Measurements from ENCODE around the gene CLASP1. TPM values are rescaled to one million over a fixed set of nuclear protein-coding genes. Genes with fewer than 3 reads are reported as not detected.
"Not testable (repeated sequence)": the region's sequence is repeated elsewhere in the genome, so short reads cannot be mapped to it uniquely, and the experiment has no call there.

The CLASP1 gene
- total and polyA plus RNA-seq, 5 donors: 19.1 to 62.4 (median 60.7) TPM

DNA sequence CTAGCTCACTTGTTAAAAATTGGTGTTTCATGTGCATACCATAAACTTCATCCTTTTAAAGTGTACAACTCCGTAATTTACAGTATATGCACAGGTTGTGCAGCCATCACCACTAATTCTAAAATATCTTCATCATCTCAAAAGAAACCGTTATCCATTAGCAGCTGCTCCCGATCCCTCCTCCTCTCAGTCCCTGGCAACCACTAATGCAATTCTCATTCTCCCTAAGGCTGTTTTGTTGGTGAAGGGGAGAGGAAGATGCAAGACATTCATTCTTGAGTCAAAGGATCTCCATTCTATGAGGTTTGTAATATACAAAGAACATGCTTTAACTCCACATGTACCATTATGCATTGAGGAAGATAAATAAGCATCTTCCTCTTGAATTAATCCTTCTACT, 70.0 kb downstream of the CLASP1 start:
- H3K27ac ChIP-seq (ENCODE audit: low read length): no peak overlapping the region
- intact Hi-C loops (cut with DNase I): no loop called here

GRCh38 chr2:121577381-121577780, 71.9 kb downstream of the CLASP1 start:
- WGBS: 86% methylated on average over 1 of the region's 1 CpG
- Histone ChIP-seq H3K4me1 (ENCODE audit: control insufficient read depth, insufficient read depth, low read length) (no peaks in the 10 kb centered on the region), H3K9me3 (ENCODE audit: control insufficient read depth, low read length) (no peaks in the 10 kb centered on the region), H3K27ac (ENCODE audit: low read length) (no peak overlapping the region), H3K27me3 (ENCODE audit: control insufficient read depth, insufficient read depth) (no peaks in the 10 kb centered on the region), H3K4me3 (ENCODE audit: low read length) (no peak overlapping the region)
- ATAC-seq (no peak), DNase-seq (no peak)
- intact Hi-C loops (cut with DNase I): no loop called here

More for the DNA sequence above, 70.0 kb downstream of the CLASP1 start:
- no peak overlapping the region for H3K4me3 ChIP-seq (ENCODE audit: low read length)
- ATAC-seq: no peak
- DNase-seq: no peak
- 68% methylated on average over 3 of the region's 3 CpGs for WGBS
- H3K9me3 ChIP-seq (ENCODE audit: control insufficient read depth, low read length): no peaks in the 10 kb centered on the region
- peaks cover 2% of the 10 kb centered on the region for H3K4me1 ChIP-seq (ENCODE audit: control insufficient read depth, insufficient read depth, low read length)
- H3K27me3 ChIP-seq (ENCODE audit: control insufficient read depth, insufficient read depth): no peaks in the 10 kb centered on the region

GRCh38 chr2:121576263-121576662, 73.0 kb downstream of the CLASP1 start:
- no peaks in the 10 kb centered on the region for H3K4me1 ChIP-seq (ENCODE audit: control insufficient read depth, insufficient read depth, low read length)
- intact Hi-C loops (cut with DNase I): no loop called here
- no peak overlapping the region for H3K4me3 ChIP-seq (ENCODE audit: low read length)
- ATAC-seq (no peak), DNase-seq (no peak)
- no peak overlapping the region for H3K27ac ChIP-seq (ENCODE audit: low read length)
- no peaks in the 10 kb centered on the region for H3K9me3 ChIP-seq (ENCODE audit: control insufficient read depth, low read length)
- H3K27me3 ChIP-seq (ENCODE audit: control insufficient read depth, insufficient read depth): no peaks in the 10 kb centered on the region
- 60% methylated on average over 1 of the region's 1 CpG for WGBS

DNA sequence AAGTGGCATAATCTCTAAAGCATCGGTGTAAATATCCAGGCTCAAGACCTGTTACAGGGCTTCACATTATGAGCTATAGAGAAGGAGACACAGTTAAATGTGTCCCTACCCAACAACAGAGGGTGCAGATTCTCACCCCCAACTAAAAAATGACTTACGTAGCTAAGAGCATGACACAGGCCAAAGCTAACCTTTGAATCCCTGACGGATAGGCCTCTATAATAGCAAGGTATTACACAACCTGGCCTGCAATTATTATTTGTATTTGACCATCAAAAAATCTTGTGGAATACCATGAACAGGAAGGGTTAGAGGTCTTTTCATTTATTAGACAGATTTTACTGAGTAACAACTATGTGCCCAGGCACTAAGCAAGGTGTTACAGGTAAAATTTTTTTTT, 73.5 kb downstream of the CLASP1 start:
- no peak for ATAC-seq

GRCh38 chr2:121570667-121571055, 78.6 kb downstream of the CLASP1 start:
- Histone ChIP-seq H3K27me3 (ENCODE audit: control insufficient read depth, insufficient read depth) (no peaks in the 10 kb centered on the region), H3K9me3 (ENCODE audit: control insufficient read depth, low read length) (no peaks in the 10 kb centered on the region), H3K27ac (ENCODE audit: low read length) (no peak overlapping the region), H3K4me1 (ENCODE audit: control insufficient read depth, insufficient read depth, low read length) (peaks cover 2% of the 10 kb centered on the region), H3K4me3 (ENCODE audit: low read length) (no peak overlapping the region)
- ATAC-seq (peak in 1 of 2 donors; percentile 46), DNase-seq (no peak)
- 36% methylated on average over 2 of the region's 2 CpGs for WGBS
- intact Hi-C loops (cut with DNase I): no loop called here

More for the DNA sequence above, 73.5 kb downstream of the CLASP1 start:
- Histone ChIP-seq H3K4me3 (ENCODE audit: low read length) (no peak overlapping the region), H3K9me3 (ENCODE audit: control insufficient read depth, low read length) (no peaks in the 10 kb centered on the region), H3K27me3 (ENCODE audit: control insufficient read depth, insufficient read depth) (no peaks in the 10 kb centered on the region), H3K4me1 (ENCODE audit: control insufficient read depth, insufficient read depth, low read length) (no peaks in the 10 kb centered on the region), H3K27ac (ENCODE audit: low read length) (no peak overlapping the region)
- 93% methylated on average over 3 of the region's 3 CpGs for WGBS
- intact Hi-C loops (cut with DNase I): no loop called here
- DNase-seq: no peak

DNA sequence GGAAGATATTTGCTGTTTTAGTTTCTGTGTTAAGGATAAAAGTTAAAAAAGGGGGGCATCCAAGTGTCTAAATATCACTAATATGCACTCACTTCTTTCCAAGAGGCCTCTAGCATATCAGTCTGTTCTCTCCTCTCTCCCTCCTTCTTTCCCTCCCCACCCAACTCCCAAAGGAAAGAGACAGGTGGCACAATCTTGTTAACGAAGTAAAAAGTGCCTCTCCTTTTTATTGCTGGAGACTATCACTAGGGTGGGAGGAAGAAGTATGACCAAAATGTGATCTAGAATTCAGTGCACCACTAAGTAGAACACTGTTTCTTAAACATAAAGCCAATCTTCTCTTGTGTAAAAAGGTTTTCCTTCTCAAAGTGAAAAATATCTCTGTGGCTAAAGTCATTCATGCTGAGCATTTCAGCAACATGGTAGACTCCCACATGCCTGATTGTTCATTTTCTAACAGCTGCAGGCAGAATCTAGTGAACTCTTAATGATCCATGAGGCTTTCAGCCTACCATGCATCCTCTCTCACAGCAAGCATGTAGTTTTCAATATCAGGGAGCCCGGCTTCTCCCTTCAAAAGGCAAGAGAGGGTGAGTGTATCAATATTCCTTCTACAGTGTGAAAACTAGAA, 79.1 kb downstream of the CLASP1 start:
- no peak overlapping the region for H3K27ac ChIP-seq (ENCODE audit: low read length)
- H3K4me3 ChIP-seq (ENCODE audit: low read length): no peak overlapping the region
- ATAC-seq: no peak
- H3K27me3 ChIP-seq (ENCODE audit: control insufficient read depth, insufficient read depth): no peaks in the 10 kb centered on the region
- no peaks in the 10 kb centered on the region for H3K9me3 ChIP-seq (ENCODE audit: control insufficient read depth, low read length)
- peaks cover 5% of the 10 kb centered on the region for H3K4me1 ChIP-seq (ENCODE audit: control insufficient read depth, insufficient read depth, low read length)
- intact Hi-C loops (cut with DNase I): no loop called here
- DNase-seq: no peak
- WGBS: 64% methylated on average over 2 of the region's 2 CpGs

- no peak for DNase-seq
- no peaks in the 10 kb centered on the region for H3K9me3 ChIP-seq (ENCODE audit: control insufficient read depth, low read length)
- H3K27ac ChIP-seq (ENCODE audit: low read length): no peak overlapping the region
- intact Hi-C loops (cut with DNase I): no loop called here
- peak in 1 of 2 donors; percentile 41 for ATAC-seq
- no peak overlapping the region for H3K4me3 ChIP-seq (ENCODE audit: low read length)
- H3K4me1 ChIP-seq (ENCODE audit: control insufficient read depth, insufficient read depth, low read length): peaks cover 15% of the 10 kb centered on the region
- WGBS: 61% methylated on average over 4 of the region's 4 CpGs
- no peaks in the 10 kb centered on the region for H3K27me3 ChIP-seq (ENCODE audit: control insufficient read depth, insufficient read depth)
Measured at GRCh38 chr2:121567957-121568409, 81.3 kb downstream of the CLASP1 start.

DNA sequence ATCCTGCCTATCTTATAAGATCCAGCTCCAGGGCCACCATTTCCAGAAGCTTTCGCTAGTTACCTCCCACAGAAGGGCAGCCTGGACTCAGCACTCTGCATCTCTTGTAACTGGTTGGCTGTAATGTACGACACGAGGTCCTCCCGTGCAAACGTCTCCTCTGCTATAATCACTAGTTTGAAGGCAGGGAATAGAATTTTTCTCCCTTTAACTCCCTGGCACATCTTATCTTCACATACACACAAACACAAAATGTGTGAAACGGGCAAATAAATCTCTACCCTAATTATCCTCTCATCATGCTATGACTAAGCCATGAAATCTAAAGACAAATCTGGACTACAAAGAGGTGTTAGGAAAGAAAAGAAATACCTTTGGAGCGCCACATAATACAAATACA, 81.8 kb downstream of the CLASP1 start:
- intact Hi-C loops (cut with DNase I): no loop called here
- 82% methylated on average over 7 of the region's 7 CpGs for WGBS
- DNase-seq: no peak
- Histone ChIP-seq H3K27me3 (ENCODE audit: control insufficient read depth, insufficient read depth) (no peaks in the 10 kb centered on the region), H3K27ac (ENCODE audit: low read length) (no peak overlapping the region), H3K9me3 (ENCODE audit: control insufficient read depth, low read length) (no peaks in the 10 kb centered on the region), H3K4me1 (ENCODE audit: control insufficient read depth, insufficient read depth, low read length) (peaks cover 18% of the 10 kb centered on the region), H3K4me3 (ENCODE audit: low read length) (no peak overlapping the region)
- no peak for ATAC-seq

DNA sequence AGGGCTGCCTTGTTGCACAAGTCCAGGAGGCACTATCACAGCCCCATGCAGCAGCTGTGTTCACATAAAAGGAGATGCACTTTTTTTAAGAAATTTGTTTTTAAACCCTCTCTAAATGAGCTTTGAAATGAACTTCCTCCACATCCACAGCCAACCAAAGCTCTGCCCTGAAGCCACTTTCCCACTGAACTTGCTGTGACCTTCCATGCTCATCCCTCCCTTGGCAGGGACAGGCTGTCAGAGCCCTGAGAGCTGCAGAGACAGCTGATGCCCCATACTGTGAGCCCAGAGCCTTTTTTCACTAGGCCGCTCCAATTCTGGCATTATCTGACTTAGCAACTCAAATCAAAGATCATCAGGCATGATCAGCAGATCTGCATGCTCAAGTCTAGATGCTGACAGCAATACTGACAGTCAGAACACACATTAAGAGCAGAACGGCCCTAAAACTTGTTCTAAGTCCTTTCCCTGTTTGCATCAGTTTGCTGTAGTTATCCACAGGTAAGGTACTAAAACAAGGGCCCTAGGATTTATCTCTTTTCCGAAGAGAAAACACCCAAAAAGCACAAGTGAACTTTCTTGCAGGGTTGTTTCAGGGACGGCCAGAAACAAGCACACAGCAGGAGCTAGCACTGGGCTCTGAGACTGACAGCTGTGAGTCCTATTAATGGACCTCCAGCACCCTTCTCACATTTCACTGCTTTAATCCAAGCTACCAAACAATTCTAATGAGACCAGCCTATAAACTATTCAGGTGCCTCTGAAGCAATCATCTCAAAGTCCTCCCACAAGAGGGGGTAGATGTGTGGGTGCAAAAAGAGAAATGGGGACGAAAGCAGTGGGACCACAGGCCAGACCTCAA, 83.6 kb downstream of the CLASP1 start:
- DNase-seq (peak in 2 of 3 donors; percentile 53 to 61), ATAC-seq (peak; percentile 75 to 83)
- 52% methylated on average over 5 of the region's 5 CpGs for WGBS
- no peaks in the 10 kb centered on the region for H3K9me3 ChIP-seq (ENCODE audit: control insufficient read depth, low read length)
- H3K27me3 ChIP-seq (ENCODE audit: control insufficient read depth, insufficient read depth): no peaks in the 10 kb centered on the region
- H3K27ac ChIP-seq (ENCODE audit: low read length): peak overlapping the region; percentile 19
- no peak overlapping the region for H3K4me3 ChIP-seq (ENCODE audit: low read length)
- intact Hi-C loops (cut with DNase I): no loop called here
- peaks cover 22% of the 10 kb centered on the region for H3K4me1 ChIP-seq (ENCODE audit: control insufficient read depth, insufficient read depth, low read length)

DNA sequence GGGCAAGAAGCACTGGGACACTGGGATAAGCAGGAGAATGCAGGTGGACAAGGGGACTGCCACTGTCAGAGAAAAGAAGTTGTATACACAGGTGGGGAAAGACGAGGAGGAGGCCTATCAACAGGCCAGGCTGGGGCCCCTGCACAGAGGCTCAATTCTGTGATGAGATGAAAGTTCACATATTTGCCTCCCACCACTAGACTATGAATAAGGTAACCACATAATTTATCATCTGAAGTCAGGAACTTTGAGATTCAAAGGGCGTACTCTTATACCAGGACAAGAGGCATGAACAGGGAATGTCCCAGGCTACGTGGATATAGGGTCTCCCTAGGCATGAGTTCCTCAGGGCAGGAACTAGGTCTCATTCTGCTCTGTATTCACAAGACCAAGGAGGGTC, 84.4 kb downstream of the CLASP1 start:
- H3K27ac ChIP-seq (ENCODE audit: low read length): peak overlapping the region; percentile 19
- no peak overlapping the region for H3K4me3 ChIP-seq (ENCODE audit: low read length)
- peaks cover 22% of the 10 kb centered on the region for H3K4me1 ChIP-seq (ENCODE audit: control insufficient read depth, insufficient read depth, low read length)
- ATAC-seq (peak in 1 of 2 donors; percentile 4), DNase-seq (no peak)
- intact Hi-C loops (cut with DNase I): no loop called here
- 89% methylated on average over 3 of the region's 3 CpGs for WGBS
- no peaks in the 10 kb centered on the region for H3K9me3 ChIP-seq (ENCODE audit: control insufficient read depth, low read length)
- H3K27me3 ChIP-seq (ENCODE audit: control insufficient read depth, insufficient read depth): no peaks in the 10 kb centered on the region

- ATAC-seq; H3K4me3 ChIP-seq (ENCODE audit: low read length); intact Hi-C loops (cut with DNase I); H3K9me3 ChIP-seq (ENCODE audit: control insufficient read depth, low read length); H3K27ac ChIP-seq (ENCODE audit: low read length); DNase-seq; H3K27me3 ChIP-seq (ENCODE audit: control insufficient read depth, insufficient read depth): not testable (repeated sequence)
- H3K4me1 ChIP-seq (ENCODE audit: control insufficient read depth, insufficient read depth, low read length): peaks cover 22% of the 10 kb centered on the region
- WGBS: 63% methylated on average over 1 of the region's 1 CpG
Measured at GRCh38 chr2:121563754-121564153, 85.5 kb downstream of the CLASP1 start.

Measured in right cardiac atrium (tissue), 5 donors.